G401 (cell line): Measurements from ENCODE around the gene APPL2. TPM values are rescaled to one million over a fixed set of nuclear protein-coding genes. Genes with fewer than 3 reads are reported as not detected.
"Not testable (repeated sequence)": the region's sequence is repeated elsewhere in the genome, so short reads cannot be mapped to it uniquely, and the experiment has no call there.

Source experiments
- DNase-seq: peaks from one replicate; pipeline ENCODE4 v3.0.0-alpha.2; 2015; ENCODE audit warnings: low spot score
- in situ Hi-C: cut with HindIII; loops from 2 replicates; pipeline ENCODE4 v1.10.0; 2016; ENCODE audit warnings: low sequenced_read_pairs, mixed read lengths
- total RNA-seq: library from RNA; depleted of rRNA; stranded (reverse); fragments of >200 nt; shearing (Covaris generic); gene quantifications from 2 replicates; pipeline ENCODE4 v1.2.3, GENCODE V29; 2014

Gene APPL2
- total RNA-seq, 1 experiment from 2014 or later, result 36.4 TPM

DNA sequence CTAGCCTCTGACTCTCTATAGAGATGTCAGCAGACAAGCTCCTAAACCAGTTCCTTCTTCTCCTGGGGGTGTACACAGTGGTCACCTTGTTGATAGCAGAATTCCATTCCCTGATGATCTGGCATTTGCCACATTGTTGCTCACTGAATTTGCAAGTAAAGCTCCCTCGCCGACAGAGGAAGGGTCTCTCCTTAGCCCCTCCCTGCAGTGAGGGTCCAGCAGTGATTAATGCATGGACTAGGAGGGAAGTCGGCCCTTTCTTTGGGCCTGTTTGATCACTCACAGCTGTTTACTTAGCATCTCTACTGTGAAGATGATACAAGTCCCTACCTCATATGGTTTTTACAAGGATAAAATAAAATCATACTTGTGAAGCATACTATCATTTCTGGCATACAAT lies 23.3 kb upstream of the APPL2 start:
- in situ Hi-C loops, result no loop called here
- no peak for DNase-seq

DNA sequence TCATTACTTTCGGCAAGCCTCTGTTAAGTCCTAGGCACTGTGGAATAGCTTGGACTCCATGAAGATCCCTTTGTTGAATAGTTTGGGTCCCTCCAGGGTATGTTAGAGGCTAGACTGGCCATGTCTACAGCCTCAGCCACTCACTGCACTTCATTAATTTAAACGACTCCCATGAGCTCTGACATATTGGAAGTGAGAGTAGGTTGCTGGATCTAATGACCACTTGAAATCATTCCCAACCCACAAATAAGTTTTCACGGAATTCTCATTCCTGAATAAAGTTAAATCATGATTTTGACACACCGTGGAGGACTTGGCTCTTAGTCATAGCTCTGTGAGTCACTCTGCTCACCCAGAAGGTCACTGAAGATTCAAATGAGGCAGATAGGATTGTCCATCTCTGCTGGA lies 21.4 kb upstream of the APPL2 start:
- in situ Hi-C loops, result no loop called here
- DNase-seq, result no peak

DNA sequence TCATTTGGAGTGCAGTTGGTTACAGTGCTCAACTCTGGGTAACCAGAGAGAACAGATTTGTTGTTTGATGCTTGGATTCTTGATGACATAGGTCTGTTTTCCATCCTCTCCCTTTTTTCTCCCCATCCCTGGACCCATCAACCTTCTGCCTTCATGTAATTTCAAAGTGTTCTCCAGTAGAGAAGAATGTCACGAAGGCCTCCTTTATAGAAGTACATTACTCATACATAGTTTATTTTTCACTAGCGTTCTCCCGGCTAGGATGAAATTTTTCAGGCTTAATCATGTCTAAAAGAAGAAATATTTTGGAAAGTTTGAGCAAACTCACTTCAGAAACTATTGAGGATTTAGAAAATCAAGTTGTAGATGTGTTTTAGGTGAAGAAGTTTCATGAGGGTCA lies 20.9 kb upstream of the APPL2 start:
- in situ Hi-C loops, result no loop called here
- no peak for DNase-seq

GRCh38 chr12:105256431-105256830 lies 20.5 kb upstream of the APPL2 start:
- in situ Hi-C loops, result not testable (repeated sequence)

GRCh38 chr12:105256011-105256410 lies 20.0 kb upstream of the APPL2 start:
- in situ Hi-C loops, result no loop called here
- no peak for DNase-seq

More at GRCh38 chr12:105256431-105256830, 20.5 kb upstream of the APPL2 start:
- not testable (repeated sequence) for DNase-seq

DNA sequence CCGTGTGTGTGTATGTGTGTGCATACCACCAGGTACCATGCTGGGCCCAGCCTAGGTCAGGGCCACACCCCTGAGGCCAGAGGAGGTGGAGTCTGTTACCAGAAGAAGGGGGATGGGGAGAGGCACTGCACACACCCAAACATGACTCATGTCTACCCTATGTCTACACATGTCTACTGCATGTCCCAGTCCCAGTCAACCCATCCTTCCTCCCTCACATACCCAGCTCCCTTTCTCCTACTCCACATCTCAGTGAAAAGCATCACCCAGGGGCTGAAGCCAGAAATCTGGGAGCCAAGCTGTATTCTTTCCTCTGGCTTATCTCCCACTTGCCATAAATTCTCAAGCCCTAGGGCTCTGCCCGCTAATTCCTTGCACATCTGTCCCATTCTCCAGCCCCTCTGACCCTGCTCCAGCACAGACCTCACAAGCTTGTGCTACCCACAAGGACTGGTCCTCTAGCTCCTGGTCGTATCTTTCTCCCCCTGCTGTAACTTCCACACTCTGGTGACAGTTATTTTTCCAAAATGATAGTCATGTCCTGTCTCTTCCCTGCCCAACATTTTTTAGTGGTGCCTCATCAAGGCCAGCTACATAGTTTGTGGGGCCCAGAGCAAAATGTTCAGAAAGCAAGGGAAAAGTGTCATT lies 18.0 kb upstream of the APPL2 start:
- no peak for DNase-seq
- in situ Hi-C loops, result no loop called here

GRCh38 chr12:105252901-105253300 lies 16.9 kb upstream of the APPL2 start:
- in situ Hi-C loops, result no loop called here
- DNase-seq, result no peak

DNA sequence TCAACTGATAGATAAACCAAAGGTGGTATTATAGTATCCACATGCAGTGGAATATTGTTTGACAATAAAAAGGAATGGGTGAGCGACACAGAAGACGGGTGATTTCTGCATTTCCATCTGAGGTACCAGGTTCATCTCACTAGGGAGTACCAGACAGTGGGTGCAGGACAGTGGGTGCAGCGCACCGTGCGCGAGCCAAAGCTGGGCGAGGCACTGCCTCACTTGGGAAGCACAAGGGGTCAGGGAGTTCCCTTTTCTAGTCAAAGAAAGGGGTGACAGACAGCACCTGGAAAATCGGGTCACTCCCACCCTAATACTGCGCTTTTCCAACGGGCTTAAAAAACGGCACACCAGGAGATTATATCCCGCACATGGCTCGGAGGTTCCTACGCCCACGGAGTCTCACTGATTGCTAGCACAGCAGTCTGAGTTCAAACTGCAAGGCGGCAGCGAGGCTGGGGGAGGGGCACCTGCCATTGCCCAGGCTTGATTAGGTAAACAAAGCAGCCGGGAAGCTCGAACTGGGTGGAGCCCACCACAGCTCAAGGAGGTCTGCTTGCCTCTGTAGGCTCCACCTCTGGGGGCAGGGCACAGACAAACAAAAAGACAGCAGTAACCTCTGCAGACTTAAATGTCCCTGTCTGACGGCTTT lies 9.9 kb upstream of the APPL2 start:
- in situ Hi-C loops, DNase-seq: not testable (repeated sequence)

DNA sequence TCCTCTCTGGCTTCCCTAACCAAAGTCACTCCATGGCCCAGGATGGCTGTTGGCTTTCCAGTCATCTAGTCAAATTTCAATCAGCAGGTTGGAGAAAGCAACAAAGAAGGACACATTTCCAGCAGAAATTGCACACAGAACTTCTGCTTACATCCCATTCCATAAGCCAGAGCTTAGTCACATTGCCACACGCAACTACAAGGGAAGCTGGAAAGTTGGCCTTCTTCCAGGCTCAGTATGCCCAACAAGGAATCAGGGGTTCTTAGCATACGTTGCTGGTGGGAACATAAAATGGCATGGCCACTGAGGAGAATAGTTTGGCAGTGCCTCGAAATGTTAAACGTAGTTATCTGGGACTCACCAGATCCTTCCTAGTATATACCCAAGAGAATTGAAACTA lies 9.3 kb upstream of the APPL2 start:
- in situ Hi-C loops, result no loop called here
- no peak for DNase-seq

DNA sequence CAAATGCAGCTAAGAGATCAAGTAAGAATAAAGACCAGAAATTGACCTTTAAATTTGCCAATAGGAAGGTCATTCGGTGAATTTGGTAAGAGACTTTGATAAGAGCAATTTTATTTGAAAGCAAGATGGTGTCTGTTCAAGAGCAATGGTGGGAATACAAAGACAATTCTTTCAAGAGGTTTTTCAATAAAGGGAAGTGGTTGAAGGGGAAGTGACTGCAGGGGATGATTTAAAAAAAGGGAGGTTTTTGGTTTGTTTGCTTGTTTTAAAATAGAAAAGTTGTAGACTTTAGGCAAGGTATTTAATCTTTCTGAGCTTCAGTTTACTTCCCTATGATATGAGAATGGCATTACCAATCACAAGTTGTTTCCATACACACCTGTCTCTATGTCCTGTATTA lies 4.3 kb upstream of the APPL2 start:
- DNase-seq, result no peak
- in situ Hi-C loops, result no loop called here

- DNase-seq, result no peak
Measured at GRCh38 chr12:105239304-105239703, 3.3 kb upstream of the APPL2 start.

GRCh38 chr12:105237666-105238065 lies 1.7 kb upstream of the APPL2 start:
- DNase-seq, result no peak
- in situ Hi-C loops, result no loop called here

More at GRCh38 chr12:105239304-105239703, 3.3 kb upstream of the APPL2 start:
- in situ Hi-C loops, result no loop called here

- in situ Hi-C loops, result no loop called here
- DNase-seq, result peak; percentile 51
Measured at GRCh38 chr12:105235281-105235731, 668 bp downstream of the APPL2 start.

- in situ Hi-C loops, result no loop called here
- no peak for DNase-seq
Measured at GRCh38 chr12:105234197-105234596, 1.8 kb downstream of the APPL2 start.

DNA sequence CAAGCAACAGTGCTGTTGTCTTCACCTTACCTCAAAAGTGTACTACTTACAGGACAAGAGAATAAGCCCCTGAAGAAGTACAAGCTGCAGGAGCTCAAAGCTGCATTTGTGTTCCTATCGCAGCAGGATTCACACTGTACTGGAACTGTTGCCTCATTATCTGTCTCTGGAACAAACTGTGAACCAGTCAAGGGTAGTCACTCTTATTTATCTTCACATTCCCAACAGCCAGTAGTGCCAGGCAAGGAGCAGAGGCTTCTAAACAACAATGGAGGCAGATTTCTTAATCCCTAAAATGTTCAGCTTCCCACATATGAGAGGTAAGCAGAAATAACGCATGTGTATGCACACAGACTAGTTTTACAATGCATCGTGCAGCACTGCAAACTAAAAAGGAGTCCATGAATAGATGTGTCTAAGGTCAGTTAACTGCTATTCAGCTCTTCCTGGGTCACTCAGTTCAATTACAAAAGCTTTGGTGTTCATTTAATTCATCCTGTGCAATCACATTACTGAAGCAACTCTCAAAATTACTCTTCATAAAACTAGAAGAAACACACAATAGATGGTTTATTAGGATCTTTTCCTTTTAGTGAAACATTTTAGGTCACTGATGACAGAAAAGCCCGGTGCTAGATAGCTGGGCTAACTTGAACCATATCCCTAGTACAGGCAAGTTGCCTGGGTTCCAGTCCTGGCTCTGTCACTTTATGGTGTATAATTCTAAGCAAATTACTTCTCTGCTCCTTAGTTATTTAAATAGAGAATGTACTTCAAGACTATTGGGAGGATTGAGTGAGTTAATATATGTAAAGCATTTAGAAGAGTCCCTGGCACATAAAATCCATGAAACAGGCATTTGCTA lies 2.7 kb downstream of the APPL2 start:
- in situ Hi-C loops, result no loop called here
- DNase-seq, result peak; percentile 35

- in situ Hi-C loops, result no loop called here
- DNase-seq, result no peak
Measured at GRCh38 chr12:105231396-105231795, 4.6 kb downstream of the APPL2 start.

- DNase-seq, result no peak
- in situ Hi-C loops, result no loop called here
Measured at GRCh38 chr12:105229371-105229770, 6.6 kb downstream of the APPL2 start.

GRCh38 chr12:105228966-105229365 lies 7.0 kb downstream of the APPL2 start:
- no peak for DNase-seq
- in situ Hi-C loops, result no loop called here

GRCh38 chr12:105228494-105228893 lies 7.5 kb downstream of the APPL2 start:
- in situ Hi-C loops, result no loop called here
- DNase-seq, result no peak

- in situ Hi-C loops, result no loop called here
- no peak for DNase-seq
Measured at GRCh38 chr12:105227879-105228278, 8.1 kb downstream of the APPL2 start.
